Activated gamma-delta T cell (primary cell): Measurements from ENCODE around the gene STARD10.
A peak's percentile ranks its signal among the peaks of the same experiment; 100 is the strongest.

Experiments
- DNase-seq: peaks from one replicate; lab custom pipeline; 2025; lab: John Stamatoyannopoulos, UW

The STARD10 gene

GRCh38 chr11:72724851-72725723 is 68.8 kb downstream of the STARD10 start:
- no peak for DNase-seq

GRCh38 chr11:72724021-72724551 is 69.8 kb downstream of the STARD10 start:
- DNase-seq = no peak

GRCh38 chr11:72723508-72723907 is 70.3 kb downstream of the STARD10 start:
- DNase-seq = no peak

GRCh38 chr11:72722050-72722748 is 71.6 kb downstream of the STARD10 start:
- DNase-seq = peak; percentile 52

- DNase-seq = peak; percentile 57
Observed at GRCh38 chr11:72721689-72722049, 72.2 kb downstream of the STARD10 start.

- no peak for DNase-seq
Observed at GRCh38 chr11:72721276-72721675, 72.6 kb downstream of the STARD10 start.

- DNase-seq = no peak
Observed at GRCh38 chr11:72720784-72721183, 73.1 kb downstream of the STARD10 start.

GRCh38 chr11:72720047-72720446 is 73.8 kb downstream of the STARD10 start:
- no peak for DNase-seq

- DNase-seq = no peak
Observed at GRCh38 chr11:72719551-72719950, 74.3 kb downstream of the STARD10 start.

GRCh38 chr11:72719144-72719543 is 74.7 kb downstream of the STARD10 start:
- no peak for DNase-seq

GRCh38 chr11:72718101-72718501 is 75.7 kb downstream of the STARD10 start:
- DNase-seq = no peak

GRCh38 chr11:72716788-72717435 is 76.9 kb downstream of the STARD10 start:
- no peak for DNase-seq

- no peak for DNase-seq
Observed at GRCh38 chr11:72716290-72716689, 77.6 kb downstream of the STARD10 start.

GRCh38 chr11:72712841-72713240 is 81.0 kb downstream of the STARD10 start:
- DNase-seq = no peak

GRCh38 chr11:72712168-72712751 is 81.6 kb downstream of the STARD10 start:
- DNase-seq = no peak

- no peak for DNase-seq
Observed at GRCh38 chr11:72711141-72711540, 82.7 kb downstream of the STARD10 start.

GRCh38 chr11:72710278-72710677 is 83.6 kb downstream of the STARD10 start:
- DNase-seq = no peak

GRCh38 chr11:72709478-72710238 is 84.2 kb downstream of the STARD10 start:
- no peak for DNase-seq

- no peak for DNase-seq
Observed at GRCh38 chr11:72707032-72707431, 86.8 kb downstream of the STARD10 start.

GRCh38 chr11:72706579-72706978 is 87.3 kb downstream of the STARD10 start:
- no peak for DNase-seq
